K562 (cell line): ENCODE measurements around the gene UTP4. TPM values are rescaled to one million over a fixed set of nuclear protein-coding genes. Genes with fewer than 3 reads are reported as not detected.

Experiments used
- BHLHE40 ChIP-seq: IDR thresholded peaks from 2 replicates; pipeline ENCODE4 v1.6.1; 2011; ENCODE audit warnings: low read length, improper control_type of control experiment
- CHD1 ChIP-seq: fragments of 200-600 bp; sonication (generic); IDR thresholded peaks from one replicate; pipeline ENCODE4 v1.6.1; 2012; ENCODE audit warnings: mild to moderate bottlenecking, moderate library complexity, low read length, inconsistent platforms
- CXXC5 ChIP-seq: fragments of 250-450 bp; sonication (Bioruptor Pico); IDR thresholded peaks from 2 replicates; pipeline ENCODE4 v1.8.0; 2022; ENCODE audit warnings: inconsistent platforms, mild to moderate bottlenecking, moderate library complexity
- ESRRB ChIP-seq: fragments of 250-450 bp; sonication (Bioruptor Pico); IDR thresholded peaks from 2 replicates; pipeline ENCODE4 v1.5.0; 2020; ENCODE audit warnings: mild to moderate bottlenecking, moderate library complexity, borderline replicate concordance
- HDAC6 ChIP-seq: IDR thresholded peaks from 2 replicates; pipeline ENCODE4 v1.6.1; 2012; ENCODE audit warnings: low read depth, mild to moderate bottlenecking, control low read depth, inconsistent platforms, low read length, moderate library complexity
- HIVEP1 ChIP-seq: fragments of 250-450 bp; sonication (Bioruptor Pico); IDR thresholded peaks from 2 replicates; pipeline ENCODE4 v1.4.0; 2020; ENCODE audit warnings: mild to moderate bottlenecking
- HNRNPL ChIP-seq: fragments of 200-400 bp; formaldehyde crosslinking; IDR thresholded peaks from 2 replicates; pipeline ENCODE4 v1.6.1; 2017; ENCODE audit warnings: low read depth, mild to moderate bottlenecking, low read length
- L3MBTL2 ChIP-seq: fragments of 450-650 bp; IDR thresholded peaks from 2 replicates; pipeline ENCODE4 v1.6.1; 2016; ENCODE audit warnings: mild to moderate bottlenecking, moderate library complexity
- MTF1 ChIP-seq: fragments of 250-450 bp; sonication (Bioruptor Pico); IDR thresholded peaks from 2 replicates; pipeline ENCODE4 v1.9.0; 2021; ENCODE audit warnings: moderate library complexity, mild to moderate bottlenecking, inconsistent platforms, borderline replicate concordance
- TEAD2 ChIP-seq: fragments of 450-650 bp; IDR thresholded peaks from 2 replicates; pipeline ENCODE4 v1.6.1; 2016; ENCODE audit warnings: missing genetic modification characterization, control low read depth, missing compliant biosample characterization
- TEAD4 ChIP-seq, 2 experiments: sonication (generic) in 1 of 2; formaldehyde crosslinking in 1 of 2; IDR thresholded peaks; 2 replicates each; pipeline versions ENCODE4 v1.6.1 to v1.8.0; 2012 to 2022; ENCODE audit warnings: borderline replicate concordance in 1 of 2, inconsistent platforms in 1 of 2, low read length in 1 of 2, mild to moderate bottlenecking in 1 of 2, missing genetic modification reagents in 1 of 2
- ZC3H11A ChIP-seq: IDR thresholded peaks from 2 replicates; pipeline ENCODE4 v1.6.1; 2012; ENCODE audit warnings: low read depth, low read length, improper control_type of control experiment
- ZNF133 ChIP-seq: fragments of 250-450 bp; sonication (Bioruptor Pico); IDR thresholded peaks from 2 replicates; pipeline ENCODE4 v1.4.0; 2020; ENCODE audit warnings: mild to moderate bottlenecking
- polyA plus RNA-seq, 8 experiments: library from polyadenylated mRNA; depleted of rRNA in 4 of 8; stranded (reverse) in 5 of 8; unstranded in 3 of 8; fragments of >200 nt; fragmentation: Nextera tagmentation in 2 of 8; fragmentation: Illumina TruSeq in 1 of 8; extraction: Ambion mirVana in 2 of 8; extraction: Trizol in 1 of 8; gene quantifications; 2 replicates each; pipeline versions ENCODE4 v1.2.1 to v1.2.3, GENCODE V29; 2011 to 2014; ENCODE audit warnings: inconsistent platforms in 1 of 8, missing spikeins in 1 of 8
- total RNA-seq, 7 experiments: library from RNA; depleted of rRNA in 6 of 7; stranded (reverse); fragments of >200 nt in 6 of 7; fragmentation: Illumina TruSeq in 2 of 7; extraction: Trizol in 2 of 7; gene quantifications; 2 replicates each; pipeline versions ENCODE4 v1.2.1 to v1.2.3, GENCODE V29; 2011 to 2021; ENCODE audit warnings: low replicate concordance in 1 of 7
- TF ChIP-seq, protein P1 (sequence below): fragments of 250-450 bp; sonication (Bioruptor Pico); IDR thresholded peaks from 2 replicates; pipeline ENCODE4 v1.8.0; 2022; ENCODE audit warnings: moderate library complexity, mild to moderate bottlenecking, inconsistent platforms
- TF ChIP-seq, protein P2 (sequence below), 2 experiments: IDR thresholded peaks in 1 of 2; conservative IDR thresholded peaks in 1 of 2; 2 replicates each; pipeline ENCODE4 v1.6.1; 2016; ENCODE audit warnings: low read depth in 2 of 2, mild to moderate bottlenecking in 1 of 2, missing compliant biosample characterization in 1 of 2, missing genetic modification characterization in 1 of 2, moderate library complexity in 1 of 2
- TF ChIP-seq, protein P3 (sequence below): sonication (generic); formaldehyde crosslinking; IDR thresholded peaks from 2 replicates; pipeline ENCODE4 v1.8.0; 2022; ENCODE audit warnings: mild to moderate bottlenecking, missing genetic modification reagents
- TF ChIP-seq, protein P4 (sequence below): fragments of 450-650 bp; formaldehyde crosslinking; IDR thresholded peaks from 2 replicates; pipeline ENCODE4 v1.4.0; 2020; ENCODE audit warnings: mild to moderate bottlenecking, mixed read lengths

The UTP4 gene
- total and polyA plus RNA-seq, 9 of the 15 experiments (the other 6 are each of a cell fraction or from before 2014, with no cell fraction given), result 46.1 to 203 (median 145) TPM

DNA sequence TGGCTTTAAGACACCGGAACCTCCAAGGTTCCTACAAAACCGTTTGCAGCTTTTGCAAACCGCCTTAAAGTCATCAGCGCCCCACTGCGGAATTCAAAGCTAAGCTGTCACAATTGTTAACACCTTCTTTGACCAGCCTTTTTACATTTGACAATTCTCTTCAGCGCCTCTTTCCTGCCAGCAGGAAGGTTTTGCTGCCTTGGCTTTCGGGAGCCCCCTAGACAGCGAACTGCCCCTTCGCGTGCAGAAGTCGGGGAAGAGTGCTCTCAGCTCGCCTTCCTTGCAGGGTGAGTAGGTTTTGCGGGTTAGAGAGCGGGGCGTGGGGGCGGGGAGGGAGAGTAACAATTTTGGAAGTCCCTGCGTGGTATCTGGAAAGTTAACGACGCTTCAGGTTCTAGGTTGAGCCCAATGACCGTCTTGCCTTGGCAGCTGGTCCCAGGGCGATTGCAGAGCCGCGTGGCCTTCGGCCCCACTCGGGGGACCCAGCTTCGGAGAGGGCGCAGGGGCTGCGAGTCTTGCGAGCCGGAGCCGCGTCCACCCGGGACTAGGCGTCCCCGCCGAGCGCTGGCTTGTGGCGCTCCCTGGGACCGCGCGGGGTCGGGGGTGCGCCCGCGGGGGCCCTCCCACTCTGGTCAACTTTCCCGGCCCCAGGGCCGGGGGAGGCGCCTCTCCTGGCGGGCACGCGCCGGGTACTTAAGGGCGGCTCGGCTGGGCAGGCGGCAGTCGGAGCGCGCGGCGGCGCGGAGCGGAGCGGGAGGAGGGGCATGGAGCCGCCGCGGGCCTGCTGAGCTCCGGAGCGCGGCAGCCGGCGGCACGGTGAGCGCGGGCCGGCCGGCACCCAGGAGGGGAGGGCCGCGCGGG, 26.7 kb upstream of the UTP4 start, which contains the start of gene HAS3 (continued):
- peak; percentile 49 for TF ChIP-seq TEAD4 (IDR thresholded peaks at IDR 0.05; ENCODE audit: low read length)
- no peak for TF ChIP-seq TEAD4 (CRISPR knock-in tag; IDR thresholded peaks at IDR 0.05; ENCODE audit: borderline replicate concordance)
- TF ChIP-seq ZC3H11A, result no peak
- TF ChIP-seq, protein P1, sequence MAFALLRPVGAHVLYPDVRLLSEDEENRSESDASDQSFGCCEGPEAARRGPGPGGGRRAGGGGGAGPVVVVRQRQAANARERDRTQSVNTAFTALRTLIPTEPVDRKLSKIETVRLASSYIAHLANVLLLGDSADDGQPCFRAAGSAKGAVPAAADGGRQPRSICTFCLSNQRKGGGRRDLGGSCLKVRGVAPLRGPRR, result no peak
- TF ChIP-seq, protein P2, sequence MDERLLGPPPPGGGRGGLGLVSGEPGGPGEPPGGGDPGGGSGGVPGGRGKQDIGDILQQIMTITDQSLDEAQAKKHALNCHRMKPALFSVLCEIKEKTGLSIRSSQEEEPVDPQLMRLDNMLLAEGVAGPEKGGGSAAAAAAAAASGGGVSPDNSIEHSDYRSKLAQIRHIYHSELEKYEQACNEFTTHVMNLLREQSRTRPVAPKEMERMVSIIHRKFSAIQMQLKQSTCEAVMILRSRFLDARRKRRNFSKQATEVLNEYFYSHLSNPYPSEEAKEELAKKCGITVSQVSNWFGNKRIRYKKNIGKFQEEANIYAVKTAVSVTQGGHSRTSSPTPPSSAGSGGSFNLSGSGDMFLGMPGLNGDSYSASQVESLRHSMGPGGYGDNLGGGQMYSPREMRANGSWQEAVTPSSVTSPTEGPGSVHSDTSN (CRISPR knock-in tag; IDR thresholded peaks at IDR 0.05; ENCODE audit: low read depth), result no peak
- TF ChIP-seq, protein P2 (tag; conservative IDR thresholded peaks at IDR 0.05; ENCODE audit: low read depth), result peak; percentile 52
- no peak for TF ChIP-seq TEAD2 (tag)
- TF ChIP-seq CXXC5 (CRISPR knock-in tag), result peak; percentile 50
- no peak for TF ChIP-seq HIVEP1
- TF ChIP-seq, protein P3, sequence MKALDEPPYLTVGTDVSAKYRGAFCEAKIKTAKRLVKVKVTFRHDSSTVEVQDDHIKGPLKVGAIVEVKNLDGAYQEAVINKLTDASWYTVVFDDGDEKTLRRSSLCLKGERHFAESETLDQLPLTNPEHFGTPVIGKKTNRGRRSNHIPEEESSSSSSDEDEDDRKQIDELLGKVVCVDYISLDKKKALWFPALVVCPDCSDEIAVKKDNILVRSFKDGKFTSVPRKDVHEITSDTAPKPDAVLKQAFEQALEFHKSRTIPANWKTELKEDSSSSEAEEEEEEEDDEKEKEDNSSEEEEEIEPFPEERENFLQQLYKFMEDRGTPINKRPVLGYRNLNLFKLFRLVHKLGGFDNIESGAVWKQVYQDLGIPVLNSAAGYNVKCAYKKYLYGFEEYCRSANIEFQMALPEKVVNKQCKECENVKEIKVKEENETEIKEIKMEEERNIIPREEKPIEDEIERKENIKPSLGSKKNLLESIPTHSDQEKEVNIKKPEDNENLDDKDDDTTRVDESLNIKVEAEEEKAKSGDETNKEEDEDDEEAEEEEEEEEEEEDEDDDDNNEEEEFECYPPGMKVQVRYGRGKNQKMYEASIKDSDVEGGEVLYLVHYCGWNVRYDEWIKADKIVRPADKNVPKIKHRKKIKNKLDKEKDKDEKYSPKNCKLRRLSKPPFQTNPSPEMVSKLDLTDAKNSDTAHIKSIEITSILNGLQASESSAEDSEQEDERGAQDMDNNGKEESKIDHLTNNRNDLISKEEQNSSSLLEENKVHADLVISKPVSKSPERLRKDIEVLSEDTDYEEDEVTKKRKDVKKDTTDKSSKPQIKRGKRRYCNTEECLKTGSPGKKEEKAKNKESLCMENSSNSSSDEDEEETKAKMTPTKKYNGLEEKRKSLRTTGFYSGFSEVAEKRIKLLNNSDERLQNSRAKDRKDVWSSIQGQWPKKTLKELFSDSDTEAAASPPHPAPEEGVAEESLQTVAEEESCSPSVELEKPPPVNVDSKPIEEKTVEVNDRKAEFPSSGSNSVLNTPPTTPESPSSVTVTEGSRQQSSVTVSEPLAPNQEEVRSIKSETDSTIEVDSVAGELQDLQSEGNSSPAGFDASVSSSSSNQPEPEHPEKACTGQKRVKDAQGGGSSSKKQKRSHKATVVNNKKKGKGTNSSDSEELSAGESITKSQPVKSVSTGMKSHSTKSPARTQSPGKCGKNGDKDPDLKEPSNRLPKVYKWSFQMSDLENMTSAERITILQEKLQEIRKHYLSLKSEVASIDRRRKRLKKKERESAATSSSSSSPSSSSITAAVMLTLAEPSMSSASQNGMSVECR (CRISPR knock-in tag), result no peak
- no peak for TF ChIP-seq BHLHE40
- TF ChIP-seq, protein P4, sequence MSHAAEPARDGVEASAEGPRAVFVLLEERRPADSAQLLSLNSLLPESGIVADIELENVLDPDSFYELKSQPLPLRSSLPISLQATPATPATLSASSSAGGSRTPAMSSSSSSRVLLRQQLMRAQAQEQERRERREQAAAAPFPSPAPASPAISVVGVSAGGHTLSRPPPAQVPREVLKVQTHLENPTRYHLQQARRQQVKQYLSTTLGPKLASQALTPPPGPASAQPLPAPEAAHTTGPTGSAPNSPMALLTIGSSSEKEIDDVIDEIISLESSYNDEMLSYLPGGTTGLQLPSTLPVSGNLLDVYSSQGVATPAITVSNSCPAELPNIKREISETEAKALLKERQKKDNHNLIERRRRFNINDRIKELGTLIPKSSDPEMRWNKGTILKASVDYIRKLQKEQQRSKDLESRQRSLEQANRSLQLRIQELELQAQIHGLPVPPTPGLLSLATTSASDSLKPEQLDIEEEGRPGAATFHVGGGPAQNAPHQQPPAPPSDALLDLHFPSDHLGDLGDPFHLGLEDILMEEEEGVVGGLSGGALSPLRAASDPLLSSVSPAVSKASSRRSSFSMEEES (CRISPR knock-in tag), result no peak
- TF ChIP-seq CHD1, result no peak
- TF ChIP-seq HDAC6, result no peak
- no peak for TF ChIP-seq ESRRB (CRISPR knock-in tag)
- peak; percentile 77 for TF ChIP-seq L3MBTL2
- no peak for TF ChIP-seq ZNF133 (CRISPR knock-in tag)
- TF ChIP-seq HNRNPL, result peak; percentile 55; the same call in 1 of the 2 replicates
- TF ChIP-seq MTF1 (CRISPR knock-in tag), result no peak
